WTC11 (cell line): ENCODE results near the gene PITPNC1. TPM values are rescaled to one million over a fixed set of nuclear protein-coding genes. Genes with fewer than 3 reads are reported as not detected.

ENCODE experiments used
- ATAC-seq: fragments of 200-7000 bp; cut with Tn5 transposase; 2 replicates; pipeline ENCODE4 v1.10.0; 2021; ENCODE audit warnings: mild to moderate bottlenecking, moderate library complexity
- CTCF ChIA-PET: fragments of 300-600 bp; sonication (Branson Sonifier 250); formaldehyde crosslinking; loops from one replicate; lab custom pipeline; 2021; ENCODE audit warnings: antibody characterized with exemption; lab: Charles Lee
- POLR2A ChIA-PET: fragments of 350-600 bp; sonication (Branson Sonifier 250); formaldehyde crosslinking; loops from one replicate; lab custom pipeline; 2021; ENCODE audit warnings: antibody characterized with exemption; lab: Charles Lee
- DNase-seq: peaks from one replicate; pipeline ENCODE4 v3.0.0; 2021; ENCODE audit warnings: low spot score
- H3K27ac Mint-ChIP-seq: 2 replicates; pipeline ENCODE4 v1.8.0; 2021; ENCODE audit warnings: mixed read lengths
- H3K27me3 Mint-ChIP-seq: 2 replicates; pipeline ENCODE4 v1.8.0; 2021; ENCODE audit warnings: low read depth, mild to moderate bottlenecking, moderate library complexity, mixed read lengths
- H3K36me3 Mint-ChIP-seq: 2 replicates; pipeline ENCODE4 v1.8.0; 2021; ENCODE audit warnings: mixed read lengths
- H3K4me1 Mint-ChIP-seq: 2 replicates; pipeline ENCODE4 v1.8.0; 2022; ENCODE audit warnings: mixed read lengths
- H3K4me3 Mint-ChIP-seq: 2 replicates; pipeline ENCODE4 v1.8.0; 2021; ENCODE audit warnings: mild to moderate bottlenecking, moderate library complexity, mixed read lengths
- H3K9me3 Mint-ChIP-seq: 2 replicates; pipeline ENCODE4 v1.8.0; 2021; ENCODE audit warnings: mixed read lengths
- CREB1 ChIP-seq: sonication (generic); formaldehyde crosslinking; IDR thresholded peaks from 2 replicates; pipeline ENCODE4 v1.8.0; 2023; ENCODE audit warnings: mild to moderate bottlenecking, missing genetic modification reagents
- CTCF ChIP-seq: fragments of 200-600 bp; IDR thresholded peaks from 2 replicates; pipeline ENCODE4 v1.8.0; 2022; ENCODE audit warnings: antibody characterized with exemption
- E2F4 ChIP-seq: sonication (generic); formaldehyde crosslinking; IDR thresholded peaks from 2 replicates; pipeline ENCODE4 v1.8.1; 2022; ENCODE audit warnings: low read depth, mild to moderate bottlenecking, moderate library complexity, missing genetic modification reagents, borderline replicate concordance
- EMX1 ChIP-seq: fragments of 250-450 bp; sonication (Bioruptor Pico); IDR thresholded peaks from 2 replicates; pipeline ENCODE4 v1.8.0; 2021; ENCODE audit warnings: mild to moderate bottlenecking
- ETV6 ChIP-seq: sonication (generic); formaldehyde crosslinking; IDR thresholded peaks from 2 replicates; pipeline ENCODE4 v1.8.1; 2022; ENCODE audit warnings: mild to moderate bottlenecking, missing genetic modification reagents
- JAZF1 ChIP-seq: fragments of 250-450 bp; sonication (Bioruptor Pico); IDR thresholded peaks from 2 replicates; pipeline ENCODE4 v1.9.0; 2021; ENCODE audit warnings: moderate library complexity, mild to moderate bottlenecking, inconsistent platforms
- OVOL2 ChIP-seq: fragments of 250-450 bp; sonication (Bioruptor Pico); IDR thresholded peaks from 2 replicates; pipeline ENCODE4 v1.9.0; 2021; ENCODE audit warnings: mild to moderate bottlenecking, borderline replicate concordance
- SMAD3 ChIP-seq: sonication (generic); formaldehyde crosslinking; IDR thresholded peaks from 2 replicates; pipeline ENCODE4 v1.8.0; 2022; ENCODE audit warnings: missing genetic modification reagents, mild to moderate bottlenecking, borderline replicate concordance
- STAT6 ChIP-seq: sonication (generic); formaldehyde crosslinking; conservative IDR thresholded peaks from 2 replicates; pipeline ENCODE4 v1.8.1; 2023; ENCODE audit warnings: mild to moderate bottlenecking, low read depth, missing genetic modification reagents, moderate library complexity
- ZMAT4 ChIP-seq: fragments of 250-450 bp; sonication (Bioruptor Pico); IDR thresholded peaks from 2 replicates; pipeline ENCODE4 v1.9.0; 2021; ENCODE audit warnings: mild to moderate bottlenecking
- ZNF121 ChIP-seq: sonication (generic); formaldehyde crosslinking; IDR thresholded peaks from 2 replicates; pipeline ENCODE4 v1.8.0; 2023; ENCODE audit warnings: missing genetic modification reagents
- ZNF317 ChIP-seq: sonication (generic); formaldehyde crosslinking; IDR thresholded peaks from 2 replicates; pipeline ENCODE4 v1.8.1; 2023; ENCODE audit warnings: low read depth, mild to moderate bottlenecking, moderate library complexity, missing genetic modification reagents, borderline replicate concordance
- ZNF425 ChIP-seq: fragments of 250-450 bp; sonication (Bioruptor Pico); conservative IDR thresholded peaks from 2 replicates; pipeline ENCODE4 v1.9.0; 2021; ENCODE audit warnings: mild to moderate bottlenecking
- ZNF512 ChIP-seq: sonication (generic); formaldehyde crosslinking; IDR thresholded peaks from 2 replicates; pipeline ENCODE4 v1.8.1; 2022; ENCODE audit warnings: missing genetic modification reagents, borderline replicate concordance
- total RNA-seq: library from RNA; stranded (reverse); gene quantifications from 3 replicates; pipeline ENCODE4 v1.2.3, GENCODE V29; 2021

PITPNC1 gene
- total RNA-seq, 1 experiment from 2014 or later = 39.8 TPM

- POLR2A ChIA-PET = no interaction called here
- CTCF ChIA-PET = no interaction called here
- no peak overlapping the region for H3K4me3 Mint-ChIP-seq
- ATAC-seq (no peak), DNase-seq (no peak)
- H3K9me3 Mint-ChIP-seq = peaks cover 6% of the 10 kb centered on the region
- TF ChIP-seq SMAD3 = no peak
- no peaks in the 10 kb centered on the region for H3K27me3 Mint-ChIP-seq
- H3K4me1 Mint-ChIP-seq = no peaks in the 10 kb centered on the region
- no peak overlapping the region for H3K27ac Mint-ChIP-seq
- H3K36me3 Mint-ChIP-seq = peaks cover 9% of the 10 kb centered on the region
These were observed 294.4 kb downstream of the PITPNC1 start for GRCh38 chr17:67671493-67671892.

- TF ChIP-seq ZMAT4 (CRISPR knock-in tag) (no peak), EMX1 (CRISPR knock-in tag) (no peak), JAZF1 (no peak), ZNF512 (CRISPR knock-in tag) (no peak), CREB1 (CRISPR knock-in tag) (no peak), OVOL2 (CRISPR knock-in tag) (no peak), ZNF121 (CRISPR knock-in tag) (no peak), CTCF (no peak), E2F4 (CRISPR knock-in tag) (no peak), ETV6 (no peak), ZNF425 (CRISPR knock-in tag) (no peak), STAT6 (no peak), ZNF317 (no peak)
- ATAC-seq = no peak
- H3K27ac Mint-ChIP-seq = 0 out of 2 replicates have a peak overlapping the region, but pooled peaks have one; percentile 71
These were observed 295.7 kb downstream of the PITPNC1 start for GRCh38 chr17:67672592-67673335.

More at GRCh38 chr17:67672592-67673335, 295.7 kb downstream of the PITPNC1 start:
- no peaks in the 10 kb centered on the region for H3K4me1 Mint-ChIP-seq
- CTCF ChIA-PET = interaction anchor here (0.5 kb wide), 1 partner anchor 1542 kb away, joined by 3 read pairs; no protein-coding TSS in a partner anchor
- DNase-seq = no peak
- H3K9me3 Mint-ChIP-seq = peaks cover 6% of the 10 kb centered on the region
- H3K27me3 Mint-ChIP-seq = no peaks in the 10 kb centered on the region
- no peak overlapping the region for H3K4me3 Mint-ChIP-seq
- H3K36me3 Mint-ChIP-seq = peaks cover 12% of the 10 kb centered on the region
- POLR2A ChIA-PET = no interaction called here
